H1 (cell line): ENCODE data around the gene ZCCHC3. TPM values are rescaled to one million over a fixed set of nuclear protein-coding genes. Genes with fewer than 3 reads are reported as not detected.

Experiments used
- CTCF ChIA-PET: fragments of 300-600 bp; sonication (Branson Sonifier 250); formaldehyde crosslinking; loops from one replicate; lab custom pipeline; 2021; ENCODE audit not compliant: partially characterized antibody; lab: Charles Lee
- POLR2A ChIA-PET: fragments of 300-600 bp; sonication (Branson Sonifier 250); formaldehyde crosslinking; loops from one replicate; lab custom pipeline; 2021; ENCODE audit warnings: inconsistent platforms; ENCODE audit not compliant: partially characterized antibody; lab: Charles Lee
- DNase-seq, 2 experiments: peaks; one replicate each; pipeline versions ENCODE4 v3.0.0 to v3.0.0-alpha.2; 2010 to 2022; ENCODE audit warnings: low spot score in 2 of 2, low read depth in 1 of 2, mixed read lengths in 1 of 2
- FAIRE-seq: peaks from 2 replicates; lab custom pipeline; 2011; peaks lifted over from hg19 to GRCh38; lab: Jason Lieb, UNC
- H2AFZ ChIP-seq: 2 replicates; pipeline ENCODE4 v1.8.1; 2012; ENCODE audit warnings: low read length, inconsistent platforms
- H2AK5ac ChIP-seq: 2 replicates; pipeline ENCODE4 v1.6.1; 2013; ENCODE audit warnings: low read depth, low read length
- H2BK120ac ChIP-seq: replicated peaks from 2 replicates; pipeline ENCODE3; 2013; ENCODE audit warnings: low read depth, low read length, inconsistent platforms
- H2BK12ac ChIP-seq: 2 replicates; pipeline ENCODE4 v1.6.1; 2013; ENCODE audit warnings: low read depth, low read length
- H2BK15ac ChIP-seq: 2 replicates; pipeline ENCODE4 v1.6.1; 2013; ENCODE audit warnings: low read length
- H2BK20ac ChIP-seq: 2 replicates; pipeline ENCODE4 v1.6.1; 2013; ENCODE audit warnings: low read length
- H2BK5ac ChIP-seq: 2 replicates; pipeline ENCODE4 v1.6.1; 2013; ENCODE audit warnings: low read depth, low read length
- H3K14ac ChIP-seq: 2 replicates; pipeline ENCODE4 v1.6.1; 2013; ENCODE audit warnings: inconsistent platforms; ENCODE audit not compliant: insufficient read length
- H3K18ac ChIP-seq: 2 replicates; pipeline ENCODE4 v1.6.1; 2013; ENCODE audit warnings: low read length; ENCODE audit errors: extremely low read depth
- H3K23ac ChIP-seq: 2 replicates; pipeline ENCODE4 v1.6.1; 2013; ENCODE audit warnings: inconsistent platforms; ENCODE audit not compliant: insufficient read length
- H3K23me2 ChIP-seq: 2 replicates; pipeline ENCODE4 v1.6.1; 2013; ENCODE audit warnings: low read depth, low read length
- H3K27ac ChIP-seq: 2 replicates; pipeline ENCODE4 v1.6.1; 2011; ENCODE audit warnings: low read depth, low read length, inconsistent platforms
- H3K27me3 ChIP-seq, 4 experiments: replicated peaks in 1 of 4; 1 replicate in 1 of 4; 2 replicates in 3 of 4; pipeline versions ENCODE4 v1.6.1 to v1.8.1; 2011 to 2013; ENCODE audit warnings: low read length in 3 of 4, mild to moderate bottlenecking in 3 of 4, inconsistent platforms in 2 of 4, mixed read lengths in 2 of 4, moderate library complexity in 1 of 4; ENCODE audit not compliant: control insufficient read depth in 3 of 4, insufficient read depth in 3 of 4; ENCODE audit errors: extremely low read depth in 1 of 4
- H3K36me3 ChIP-seq, 4 experiments: 2 replicates each; pipeline versions ENCODE4 v1.6.1 to v1.8.1; 2011 to 2013; ENCODE audit warnings: mild to moderate bottlenecking in 4 of 4, low read length in 3 of 4, moderate library complexity in 2 of 4, control low read depth in 1 of 4, inconsistent platforms in 1 of 4; ENCODE audit not compliant: insufficient read depth in 4 of 4, control insufficient read depth in 2 of 4
- H3K4ac ChIP-seq: replicated peaks from 2 replicates; pipeline ENCODE3; 2013; ENCODE audit warnings: low read length, low read depth, mixed read lengths, inconsistent platforms; ENCODE audit not compliant: insufficient read length
- H3K4me1 ChIP-seq, 4 experiments: replicated peaks in 1 of 4; 1 replicate in 1 of 4; 2 replicates in 3 of 4; pipeline versions ENCODE4 v1.6.1 to v1.8.1; 2011 to 2013; ENCODE audit warnings: low read length in 3 of 4, inconsistent platforms in 2 of 4, mixed read lengths in 1 of 4; ENCODE audit not compliant: insufficient read depth in 4 of 4, control insufficient read depth in 3 of 4
- H3K4me2 ChIP-seq, 2 experiments: 2 replicates each; pipeline versions ENCODE4 v1.6.1 to v1.8.1; 2011 to 2013; ENCODE audit warnings: low read depth in 2 of 2, low read length in 2 of 2, control low read depth in 1 of 2, inconsistent platforms in 1 of 2, mild to moderate bottlenecking in 1 of 2; ENCODE audit not compliant: insufficient read depth in 1 of 2
- H3K4me3 ChIP-seq, 4 experiments: fragments of 200-600, 300-600 bp in 1 of 4; sonication (generic), shearing (Covaris generic), sonication (Bioruptor Twin) in 1 of 4; 2 replicates each; pipeline versions ENCODE4 v1.5.1 to v1.8.1; 2011 to 2016; ENCODE audit warnings: low read length in 4 of 4, low read depth in 3 of 4, control low read depth in 2 of 4, inconsistent platforms in 2 of 4, mild to moderate bottlenecking in 2 of 4, mixed read lengths in 1 of 4, moderate library complexity in 1 of 4; ENCODE audit not compliant: insufficient read depth in 2 of 4; ENCODE audit errors: extremely low read depth in 1 of 4
- H3K56ac ChIP-seq: replicated peaks from 2 replicates; pipeline ENCODE3; 2013; ENCODE audit warnings: low read depth, mild to moderate bottlenecking, mixed read lengths, low read length, inconsistent platforms; ENCODE audit not compliant: insufficient read length
- H3K79me1 ChIP-seq: 2 replicates; pipeline ENCODE4 v1.6.1; 2013; ENCODE audit warnings: low read depth, low read length, control low read depth
- H3K79me2 ChIP-seq, 2 experiments: 2 replicates each; pipeline versions ENCODE4 v1.6.1 to v1.8.1; 2012 to 2013; ENCODE audit warnings: low read length in 2 of 2, mild to moderate bottlenecking in 2 of 2, inconsistent platforms in 1 of 2; ENCODE audit not compliant: insufficient read depth in 2 of 2, control insufficient read depth in 1 of 2
- H3K9ac ChIP-seq, 4 experiments: replicated peaks in 1 of 4; 1 replicate in 1 of 4; 2 replicates in 3 of 4; pipeline versions ENCODE4 v1.6.1 to v1.8.1; 2011 to 2013; ENCODE audit warnings: low read depth in 3 of 4, low read length in 3 of 4, control low read depth in 2 of 4, mild to moderate bottlenecking in 2 of 4, moderate library complexity in 2 of 4, inconsistent platforms in 1 of 4; ENCODE audit errors: extremely low read depth in 1 of 4
- H3K9me3 ChIP-seq, 2 experiments: 2 replicates each; pipeline versions ENCODE4 v1.6.1 to v1.8.1; 2012 to 2013; ENCODE audit warnings: mild to moderate bottlenecking in 2 of 2, moderate library complexity in 2 of 2, control low read depth in 1 of 2, inconsistent platforms in 1 of 2, low read depth in 1 of 2, low read length in 1 of 2, mixed read lengths in 1 of 2; ENCODE audit not compliant: insufficient read depth in 2 of 2
- H4K20me1 ChIP-seq, 2 experiments: replicated peaks in 1 of 2; 2 replicates each; pipeline versions ENCODE3 to v1.8.1; 2011 to 2013; ENCODE audit warnings: inconsistent platforms in 2 of 2, low read length in 2 of 2, mild to moderate bottlenecking in 1 of 2; ENCODE audit not compliant: insufficient read depth in 2 of 2, control insufficient read depth in 1 of 2
- H4K5ac ChIP-seq: 2 replicates; pipeline ENCODE4 v1.6.1; 2013; ENCODE audit warnings: low read length, low read depth, mixed read lengths, inconsistent platforms; ENCODE audit not compliant: insufficient read length
- H4K8ac ChIP-seq: 2 replicates; pipeline ENCODE4 v1.8.0; 2013; ENCODE audit warnings: mild to moderate bottlenecking, moderate library complexity, low read length, inconsistent platforms; ENCODE audit not compliant: insufficient read depth; ENCODE audit errors: extremely low read depth
- H4K91ac ChIP-seq: replicated peaks from 2 replicates; pipeline ENCODE3; 2013; ENCODE audit warnings: low read length, mixed read lengths, inconsistent platforms; ENCODE audit not compliant: insufficient read length
- ATF3 ChIP-seq: IDR thresholded peaks from 2 replicates; pipeline ENCODE4 v1.6.1; 2011; ENCODE audit warnings: low read depth, mild to moderate bottlenecking, low read length; ENCODE audit not compliant: insufficient read depth
- CREB1 ChIP-seq: IDR thresholded peaks from 2 replicates; pipeline ENCODE4 v1.6.1; 2012; ENCODE audit warnings: inconsistent platforms
- EP300 ChIP-seq, 2 experiments: IDR thresholded peaks; 1 replicate in 1 of 2; 2 replicates in 1 of 2; pipeline ENCODE4 v1.6.1; 2011 to 2012; ENCODE audit warnings: low read depth in 2 of 2, low read length in 2 of 2, mild to moderate bottlenecking in 2 of 2, borderline replicate concordance in 1 of 2, inconsistent platforms in 1 of 2, moderate library complexity in 1 of 2
- FOSL1 ChIP-seq: IDR thresholded peaks from 2 replicates; pipeline ENCODE4 v1.6.1; 2011; ENCODE audit warnings: mild to moderate bottlenecking, low read depth, low read length, moderate library complexity; ENCODE audit not compliant: insufficient read depth
- KDM1A ChIP-seq: fragments of 200-600, 300-600 bp; sonication (generic); IDR thresholded peaks from 2 replicates; pipeline ENCODE4 v1.7.1; 2016; ENCODE audit warnings: mild to moderate bottlenecking, low read length, borderline replicate concordance
- KDM4A ChIP-seq: IDR thresholded peaks from one replicate; pipeline ENCODE4 v1.7.1; 2012; ENCODE audit warnings: low read depth, mild to moderate bottlenecking, moderate library complexity, low read length, inconsistent platforms; ENCODE audit not compliant: severe bottlenecking
- POLR2A ChIP-seq, 2 experiments: IDR thresholded peaks; 1 replicate in 1 of 2; 2 replicates in 1 of 2; pipeline ENCODE4 v1.6.1; 2011; ENCODE audit warnings: low read depth in 2 of 2, low read length in 2 of 2, mild to moderate bottlenecking in 2 of 2; ENCODE audit errors: control extremely low read depth in 1 of 2
- POU5F1 ChIP-seq: IDR thresholded peaks from 2 replicates; pipeline ENCODE4 v1.6.1; 2011; ENCODE audit warnings: low read depth, mild to moderate bottlenecking, low read length, moderate library complexity
- SAP30 ChIP-seq: fragments of 300-600 bp; sonication (generic); IDR thresholded peaks from 2 replicates; pipeline ENCODE4 v1.7.1; 2012; ENCODE audit warnings: low read length, moderate library complexity, mild to moderate bottlenecking, inconsistent platforms; ENCODE audit not compliant: insufficient read depth, insufficient replicate concordance
- SIN3A ChIP-seq, 2 experiments: IDR thresholded peaks in 1 of 2; conservative IDR thresholded peaks in 1 of 2; 2 replicates each; pipeline ENCODE4 v1.6.1; 2011 to 2012; ENCODE audit warnings: low read length in 2 of 2, improper control_type of control experiment in 1 of 2, low read depth in 1 of 2, mild to moderate bottlenecking in 1 of 2
- WGBS, 2 experiments: shearing (Covaris generic) in 1 of 2; methylation state at CpG; one replicate each; pipeline versions ENCODE4 v1.1.6 to v1.1.7; 2013 to 2015; ENCODE audit warnings: low lambda C conversion rate in 2 of 2, mixed read lengths in 2 of 2, inconsistent platforms in 1 of 2, low coverage in 1 of 2, missing lambda C conversion rate in 1 of 2; ENCODE audit not compliant: insufficient replicate concordance in 2 of 2, insufficient coverage in 1 of 2, insufficient read length in 1 of 2; ENCODE audit errors: extremely low coverage in 1 of 2, missing lambda C conversion rate in 1 of 2; 5-methylcytosine and 5-hydroxymethylcytosine counted together
- polyA plus RNA-seq, 7 experiments: library from polyadenylated mRNA; depleted of rRNA in 3 of 7; stranded (reverse) in 5 of 7; unstranded in 2 of 7; fragments of >200 nt in 5 of 7; fragments of 200-250 nt in 2 of 7; gene quantifications; 1 replicate in 5 of 7; 2 replicates in 1 of 7; 4 replicates in 1 of 7; pipeline versions ENCODE4 v1.2.1 to v1.2.3, GENCODE V29; 2011 to 2013; ENCODE audit warnings: missing spikeins in 2 of 7, mixed read lengths in 2 of 7
- total RNA-seq: library from RNA; stranded (reverse); fragmentation: NEBNext Ultra II Directional; extraction: Animal tissue kit (Norgen Biotek cat#: 25700); gene quantifications from 2 replicates; pipeline ENCODE4 v1.2.1, GENCODE V29; 2021

Gene ZCCHC3
- total and polyA plus RNA-seq, 2 of the 8 experiments (the other 6 are each of a cell fraction or from before 2014, with no cell fraction given): 33.7 to 52.4 TPM

GRCh38 chr20:312866-313265, 15.5 kb downstream of the ZCCHC3 start:
- Histone ChIP-seq H3K79me1 (no peaks in the 10 kb centered on the region), H4K20me1 (no peaks in the 10 kb centered on the region), H3K36me3 (no peaks in the 10 kb centered on the region), H3K9ac (no peak overlapping the region), H3K4me1 (peaks cover 4 to 9% (median 6%) of the 10 kb centered on the region in 4 experiments; a peak in 6 of 7 replicates), H2BK15ac (no peak overlapping the region), H3K4me3 (no peak overlapping the region), H4K8ac (no peak overlapping the region), H3K23ac (no peak overlapping the region), H3K27ac (no peak overlapping the region), H2BK12ac (no peak overlapping the region), H3K56ac (no peak overlapping the region), H3K14ac (no peak overlapping the region), H3K23me2 (peaks cover 4% of the 10 kb centered on the region), H3K9me3 (no peaks in the 10 kb centered on the region), H4K5ac (no peak overlapping the region), H3K4me2 (no peak overlapping the region), H3K4ac (no peak overlapping the region), H3K79me2 (no peaks in the 10 kb centered on the region), H4K91ac (no peak overlapping the region), H3K18ac (no peak overlapping the region), H2AFZ (no peak overlapping the region), H2BK5ac (no peak overlapping the region), H2BK20ac (no peak overlapping the region), H2AK5ac (no peak overlapping the region), H2BK120ac (no peak overlapping the region), H3K27me3 (no peaks in the 10 kb centered on the region)
- TF ChIP-seq ATF3: no peak
- TF ChIP-seq KDM4A: no peak
- no peak for TF ChIP-seq CREB1
- no peak for TF ChIP-seq SAP30
- TF ChIP-seq POLR2A (IDR thresholded peaks at IDR 0.05; ENCODE audit: control extremely low read depth in 1 of 2, low read depth in 2 of 2, low read length in 2 of 2): no peak
- TF ChIP-seq EP300 (IDR thresholded peaks at IDR 0.05; ENCODE audit: borderline replicate concordance in 1 of 2, low read depth in 2 of 2, low read length in 2 of 2): no peak
- TF ChIP-seq POU5F1: no peak
- TF ChIP-seq SIN3A (conservative IDR thresholded peaks at IDR 0.05 in 1 of 2, IDR thresholded peaks at IDR 0.05 in 1 of 2; ENCODE audit: low read depth in 1 of 2, low read length in 2 of 2): no peak
- no peak for TF ChIP-seq KDM1A
- no peak for TF ChIP-seq FOSL1
- DNase-seq (no peak), FAIRE-seq (no peak)
- WGBS, 2 experiments: 77% methylated on average over 1 of the region's 1 CpG; no CpG with 5 or more reads in 1 of the 2 experiments
- ChIA-PET CTCF (interaction anchor here (1.3 to 2.4 kb wide), 2 partner anchors 8 to 19 kb away, joined by 7 read pairs; no protein-coding TSS in a partner anchor), POLR2A (interaction anchor here (0.9 to 6.4 kb wide), 3 partner anchors 10 to 34 kb away, joined by 3 to 97 read pairs (median 84); partner anchors contain the start of genes NRSN2, SOX12 and ZCCHC3)
